ENCODE results near the gene CXCL9.
"Not testable (repeated sequence)": the region's sequence is repeated elsewhere in the genome, so short reads cannot be mapped to it uniquely, and the experiment has no call there.

Gene CXCL9

DNA sequence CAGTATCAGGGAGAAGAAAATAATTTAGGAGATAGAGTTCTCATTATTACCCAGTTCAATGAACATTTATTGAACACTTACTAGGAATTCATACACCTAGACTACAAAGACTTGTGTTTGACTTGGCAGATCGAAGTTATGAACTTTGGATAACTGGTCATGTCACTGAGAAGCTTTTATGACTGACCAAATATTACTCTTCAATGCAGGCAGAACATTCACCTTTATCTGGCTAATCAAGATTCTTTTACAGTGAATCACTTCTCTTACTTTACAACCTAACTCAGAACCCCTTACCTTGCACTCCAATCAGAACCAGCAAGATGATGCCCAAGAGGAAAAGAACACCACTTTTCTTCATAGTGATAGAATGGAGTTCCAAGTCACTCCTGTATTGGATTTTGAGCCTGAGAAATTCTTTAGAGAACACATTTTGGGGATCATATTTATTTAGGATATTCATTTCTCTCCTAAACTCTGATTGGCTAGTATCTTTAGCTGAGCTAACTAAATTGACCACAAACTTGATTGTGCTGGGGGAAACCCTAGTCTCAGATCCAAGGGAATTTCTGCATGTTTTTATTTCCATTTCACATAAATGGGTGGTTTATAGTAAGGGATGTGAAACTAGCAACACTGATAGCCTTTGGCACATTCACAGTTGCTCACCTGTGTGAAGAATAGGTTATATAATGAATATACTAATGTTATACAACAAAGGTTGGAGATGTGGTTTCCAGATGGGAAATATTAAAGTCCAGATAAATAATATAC, at the start of gene CXCL9:
TSS of gene CXCL9 (minus strand) at position 421 of the 774 bp plus-strand sequence. CDS start at position 361, 60 bp downstream.
- H3K4me3 ChIP-seq (ENCODE audit: low read depth, low read length): no peak within 1 kb of the TSS
- TF ChIP-seq, protein P1, sequence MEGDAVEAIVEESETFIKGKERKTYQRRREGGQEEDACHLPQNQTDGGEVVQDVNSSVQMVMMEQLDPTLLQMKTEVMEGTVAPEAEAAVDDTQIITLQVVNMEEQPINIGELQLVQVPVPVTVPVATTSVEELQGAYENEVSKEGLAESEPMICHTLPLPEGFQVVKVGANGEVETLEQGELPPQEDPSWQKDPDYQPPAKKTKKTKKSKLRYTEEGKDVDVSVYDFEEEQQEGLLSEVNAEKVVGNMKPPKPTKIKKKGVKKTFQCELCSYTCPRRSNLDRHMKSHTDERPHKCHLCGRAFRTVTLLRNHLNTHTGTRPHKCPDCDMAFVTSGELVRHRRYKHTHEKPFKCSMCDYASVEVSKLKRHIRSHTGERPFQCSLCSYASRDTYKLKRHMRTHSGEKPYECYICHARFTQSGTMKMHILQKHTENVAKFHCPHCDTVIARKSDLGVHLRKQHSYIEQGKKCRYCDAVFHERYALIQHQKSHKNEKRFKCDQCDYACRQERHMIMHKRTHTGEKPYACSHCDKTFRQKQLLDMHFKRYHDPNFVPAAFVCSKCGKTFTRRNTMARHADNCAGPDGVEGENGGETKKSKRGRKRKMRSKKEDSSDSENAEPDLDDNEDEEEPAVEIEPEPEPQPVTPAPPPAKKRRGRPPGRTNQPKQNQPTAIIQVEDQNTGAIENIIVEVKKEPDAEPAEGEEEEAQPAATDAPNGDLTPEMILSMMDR (IDR thresholded peaks at IDR 0.05; ENCODE audit: low read depth, low read length): no peak

DNA sequence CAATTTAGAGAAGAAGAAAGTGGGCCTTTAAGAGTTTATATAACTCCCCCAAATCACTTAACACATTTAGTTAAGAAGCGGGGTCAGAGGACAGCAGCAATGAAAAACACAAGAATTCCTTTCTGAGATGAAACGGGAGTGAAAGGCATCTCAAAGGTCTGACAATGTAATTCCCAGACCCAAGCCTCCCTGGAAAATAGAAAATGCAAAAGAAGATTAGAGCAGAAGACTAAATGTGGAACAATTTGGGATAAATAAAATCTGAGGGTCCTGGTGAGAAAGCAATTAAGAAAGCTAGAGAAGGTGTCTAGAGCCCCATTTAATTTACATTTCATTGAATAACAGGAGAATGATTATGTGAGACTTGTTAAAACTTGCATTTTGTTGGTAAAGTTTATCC, 48.1 kb upstream of the CXCL9 start:
- H3K4me3 ChIP-seq (ENCODE audit: low read depth, low read length): no peak overlapping the region
- TF ChIP-seq, protein P1 (IDR thresholded peaks at IDR 0.05; ENCODE audit: low read depth, low read length): no peak

DNA sequence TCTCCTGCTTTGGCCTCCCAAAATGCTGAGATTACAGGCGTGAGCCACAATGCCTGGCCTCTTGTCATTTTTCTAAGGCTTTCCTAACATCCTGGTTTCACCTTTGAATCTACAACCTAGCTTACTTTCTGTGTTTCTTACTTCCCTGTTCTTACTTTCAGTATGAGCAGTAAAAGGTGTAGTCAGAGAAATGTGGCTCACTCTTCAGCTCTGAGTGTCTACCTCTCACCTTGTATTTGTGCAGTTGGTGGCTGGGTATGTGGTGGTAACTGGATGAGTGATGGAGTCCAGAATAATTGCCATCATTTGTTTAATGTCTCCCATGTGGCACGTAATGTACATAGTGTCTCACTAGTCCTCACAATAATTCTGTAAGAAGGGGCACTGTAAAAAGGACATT, 47.7 kb upstream of the CXCL9 start:
- TF ChIP-seq, protein P1 (IDR thresholded peaks at IDR 0.05; ENCODE audit: low read depth, low read length): no peak

DNA sequence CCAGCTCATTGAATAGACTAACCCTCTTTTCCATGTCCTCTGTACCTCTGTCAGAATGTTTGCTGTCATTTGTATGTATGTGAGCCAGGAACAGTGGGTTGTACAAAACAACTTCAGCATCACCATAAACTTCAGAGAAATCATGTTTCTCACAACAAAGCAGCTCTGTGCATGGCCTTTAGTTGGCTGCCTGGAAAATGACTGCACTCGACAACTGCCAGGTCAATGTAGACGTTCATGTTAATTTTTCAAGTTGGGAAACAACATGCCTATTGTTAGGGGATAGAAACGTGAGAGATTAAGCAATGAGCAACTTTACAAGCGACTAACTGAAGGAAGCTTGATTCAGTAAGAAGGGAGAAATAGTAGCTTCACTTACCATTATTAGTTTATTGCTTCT, 46.4 kb upstream of the CXCL9 start:
- TF ChIP-seq, protein P1 (IDR thresholded peaks at IDR 0.05; ENCODE audit: low read depth, low read length): no peak
- no peak overlapping the region for H3K4me3 ChIP-seq (ENCODE audit: low read depth, low read length)

More for the DNA sequence above, 47.7 kb upstream of the CXCL9 start:
- H3K4me3 ChIP-seq (ENCODE audit: low read depth, low read length): no peak overlapping the region

DNA sequence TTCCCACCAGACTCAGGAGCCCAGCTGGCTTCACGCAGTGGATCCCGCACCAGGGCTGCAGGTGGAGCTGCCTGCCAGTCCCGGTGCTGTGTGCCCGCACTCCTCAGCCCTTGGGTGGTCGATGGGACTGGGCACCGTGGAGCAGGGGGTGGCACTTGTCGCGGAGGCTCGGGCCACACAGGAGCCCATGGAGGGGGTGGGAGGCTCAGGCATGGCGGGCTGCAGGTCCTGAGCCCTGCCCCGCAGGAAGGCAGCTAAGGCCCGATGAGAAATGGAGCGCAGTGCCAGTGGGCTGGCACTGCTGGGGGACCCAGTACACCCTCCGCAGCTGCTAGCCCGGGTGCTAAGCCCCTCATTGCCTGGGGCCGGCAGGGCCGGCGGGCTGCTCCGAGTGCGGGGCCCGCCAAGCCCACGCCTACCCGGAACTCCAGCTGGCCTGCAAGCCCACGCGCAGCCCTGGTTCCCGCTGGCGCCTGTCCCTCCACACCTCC, 43.3 kb upstream of the CXCL9 start:
- not testable (repeated sequence) for H3K4me3 ChIP-seq (ENCODE audit: low read depth, low read length)

DNA sequence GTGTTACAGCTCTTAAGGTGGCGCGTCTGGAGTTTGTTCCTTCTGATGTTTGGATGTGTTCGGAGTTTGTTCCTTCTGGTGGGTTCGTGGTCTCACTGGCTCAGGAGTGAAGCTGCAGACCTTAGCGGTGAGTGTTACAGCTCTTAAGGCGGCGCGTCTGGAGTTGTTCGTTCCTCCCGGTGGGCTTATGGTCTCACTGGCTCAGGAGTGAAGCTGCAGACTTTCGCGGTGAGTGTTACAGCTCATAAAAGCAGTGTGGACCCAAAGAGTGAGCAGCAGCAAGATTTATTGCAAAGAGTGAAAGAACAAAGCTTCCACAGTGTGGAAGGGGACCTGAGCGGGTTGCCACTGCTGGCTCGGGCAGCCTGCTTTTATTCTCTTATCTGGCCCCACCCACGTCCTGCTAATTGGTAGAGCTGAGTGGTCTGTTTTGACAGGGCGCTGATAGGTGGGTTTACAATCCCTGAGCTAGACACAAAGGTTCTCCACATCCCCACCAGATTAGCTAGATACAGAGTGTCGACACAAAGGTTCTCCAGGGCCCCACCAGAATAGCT, 42.6 kb upstream of the CXCL9 start:
- not testable (repeated sequence) for H3K4me3 ChIP-seq (ENCODE audit: low read depth, low read length)

DNA sequence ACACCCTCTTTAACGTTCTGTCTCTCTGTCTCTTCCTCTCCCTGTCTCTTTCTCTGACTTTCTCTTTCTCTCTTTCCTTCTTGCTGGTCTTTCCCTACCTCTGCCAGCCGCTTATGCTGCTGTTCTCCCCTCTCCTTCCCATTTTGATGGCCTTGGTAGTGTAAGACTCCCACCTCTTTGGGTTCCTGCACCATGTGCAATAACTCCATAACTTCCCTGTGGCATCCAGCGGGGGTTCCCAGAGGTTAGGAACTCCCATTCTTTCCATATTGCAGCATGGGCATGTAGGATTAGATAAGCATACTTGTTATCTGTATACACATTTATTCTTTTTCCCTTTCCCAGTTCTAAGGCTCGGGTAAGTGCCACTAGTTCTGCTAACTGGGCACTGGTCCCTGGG, 37.4 kb upstream of the CXCL9 start:
- H3K4me3 ChIP-seq (ENCODE audit: low read depth, low read length): not testable (repeated sequence)

DNA sequence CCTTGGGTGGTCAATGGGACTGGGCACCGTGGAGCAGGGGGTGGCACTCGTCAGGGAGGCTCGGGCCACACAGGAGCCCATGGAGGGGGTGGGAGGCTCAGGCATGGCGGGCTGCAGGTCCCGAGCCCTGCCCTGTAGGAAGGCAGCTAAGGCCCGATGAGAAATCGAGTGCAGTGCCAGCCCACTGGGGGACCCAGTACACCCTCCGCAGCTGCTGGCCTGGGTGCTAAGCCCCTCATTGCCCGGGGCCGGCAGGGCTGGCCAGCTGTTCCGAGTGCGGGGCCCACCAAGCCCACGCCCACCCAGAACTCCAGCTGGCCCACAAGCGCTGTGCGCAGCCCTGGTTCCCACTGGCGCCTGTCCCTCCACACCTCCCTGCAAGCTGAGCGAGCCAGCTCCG, 36.0 kb upstream of the CXCL9 start:
- not testable (repeated sequence) for H3K4me3 ChIP-seq (ENCODE audit: low read depth, low read length)

DNA sequence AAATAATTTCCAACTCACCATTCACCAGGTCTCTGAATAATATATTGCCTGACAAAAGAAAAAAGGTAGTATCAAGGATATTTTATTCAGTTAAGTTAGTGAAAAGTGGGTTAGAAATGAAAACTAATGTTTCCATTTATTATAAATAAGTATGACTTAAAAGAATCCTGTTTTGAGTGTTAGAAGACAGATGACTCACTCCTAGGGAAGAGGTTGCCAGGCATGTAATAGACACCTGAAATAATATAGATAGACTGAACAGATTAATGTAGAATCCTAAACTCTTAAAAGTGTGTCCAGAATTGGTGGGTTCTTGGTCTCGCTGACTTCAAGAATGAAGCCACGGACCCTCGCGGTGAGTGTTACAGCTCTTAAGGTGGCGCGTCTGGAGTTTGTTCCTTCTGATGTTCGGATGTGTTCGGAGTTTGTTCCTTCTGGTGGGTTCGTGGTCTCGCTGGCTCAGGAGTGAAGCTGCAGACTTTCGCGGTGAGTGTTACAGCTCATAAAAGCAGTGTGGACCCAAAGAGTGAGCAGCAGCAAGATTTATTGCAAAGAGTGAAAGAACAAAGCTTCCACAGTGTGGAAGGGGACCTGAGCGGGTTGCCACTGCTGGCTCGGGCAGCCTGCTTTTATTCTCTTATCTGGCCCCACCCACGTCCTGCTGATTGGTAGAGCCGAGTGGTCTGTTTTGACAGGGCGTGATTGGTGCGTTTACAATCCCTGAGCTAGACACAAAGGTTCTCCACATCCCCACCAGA, 35.1 kb upstream of the CXCL9 start:
- not testable (repeated sequence) for H3K4me3 ChIP-seq (ENCODE audit: low read depth, low read length)

DNA sequence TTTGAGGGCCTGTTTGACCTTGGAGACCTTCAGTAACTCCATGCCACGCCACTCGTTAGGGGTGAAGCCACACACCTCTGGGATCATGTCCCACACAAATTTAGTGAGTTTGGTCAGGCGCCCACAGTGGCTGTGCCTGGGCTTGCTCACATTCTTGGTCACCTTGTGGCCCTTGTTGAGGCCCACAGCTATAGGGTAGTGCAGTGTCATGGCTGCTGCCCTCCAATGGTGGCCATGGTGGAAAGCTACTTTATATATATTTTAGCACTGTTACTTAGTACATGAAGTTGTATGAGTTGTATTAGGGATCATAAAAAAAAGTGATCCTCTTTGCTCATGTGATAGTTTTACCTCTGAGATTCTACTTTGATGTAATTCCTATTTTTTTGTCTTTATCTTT, 29.5 kb upstream of the CXCL9 start:
- TF ChIP-seq, protein P1 (IDR thresholded peaks at IDR 0.05; ENCODE audit: low read depth, low read length): no peak
- H3K4me3 ChIP-seq (ENCODE audit: low read depth, low read length): no peak overlapping the region

Measured in WI38 (cell line).